ENCODE results near the gene DTNB. TPM values are rescaled to one million over a fixed set of nuclear protein-coding genes. Genes with fewer than 3 reads are reported as not detected.

The DTNB gene
- total and polyA plus RNA-seq, 8 donors, result 10.5 to 70.0 (median 33.7) TPM

DNA sequence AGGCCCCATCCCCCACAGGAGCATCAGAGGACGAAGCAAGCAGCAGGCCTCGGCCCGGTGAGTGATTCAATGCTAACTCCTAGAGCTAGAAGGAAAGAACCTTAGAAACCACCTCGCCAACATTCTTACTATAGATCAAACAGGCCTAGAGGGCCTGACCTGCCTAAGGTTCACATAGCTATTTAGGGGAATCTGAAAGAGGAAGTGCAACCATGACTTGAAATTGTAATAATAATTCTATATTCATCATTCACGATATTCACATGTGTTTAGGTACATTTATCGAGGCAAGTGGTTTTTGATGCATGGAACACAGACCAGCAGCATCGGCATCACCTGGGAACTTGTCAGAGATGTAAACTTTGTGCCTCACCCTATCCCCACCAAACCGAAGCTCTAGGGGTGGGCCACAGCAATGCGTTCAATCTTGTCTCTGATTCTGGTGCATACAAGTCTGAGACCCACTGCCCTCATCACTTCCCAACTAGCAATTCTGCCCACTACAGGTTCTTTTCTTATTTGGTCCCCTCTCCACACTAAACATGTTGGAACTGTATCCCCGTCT, 253.6 kb downstream of the DTNB start:
- Histone ChIP-seq H3K9me3 (no peaks in the 10 kb centered on the region), H3K27ac (peak overlapping the region in 1 of 5 donors; percentile 46), H3K4me3 (no peak overlapping the region), H3K36me3 (peaks cover 0 to 20% (median 3%) of the 10 kb centered on the region in 4 donors), H3K4me1 (peaks cover 0 to 17% (median 4%) of the 10 kb centered on the region in 4 donors), H3K27me3 (no peaks in the 10 kb centered on the region)
- TF ChIP-seq EP300 (IDR thresholded peaks at IDR 0.05) (no peak), POLR2A (IDR thresholded peaks at IDR 0.05) (no peak), POLR2AphosphoS5 (IDR thresholded peaks at IDR 0.05) (no peak)
- TF ChIP-seq, protein P1, sequence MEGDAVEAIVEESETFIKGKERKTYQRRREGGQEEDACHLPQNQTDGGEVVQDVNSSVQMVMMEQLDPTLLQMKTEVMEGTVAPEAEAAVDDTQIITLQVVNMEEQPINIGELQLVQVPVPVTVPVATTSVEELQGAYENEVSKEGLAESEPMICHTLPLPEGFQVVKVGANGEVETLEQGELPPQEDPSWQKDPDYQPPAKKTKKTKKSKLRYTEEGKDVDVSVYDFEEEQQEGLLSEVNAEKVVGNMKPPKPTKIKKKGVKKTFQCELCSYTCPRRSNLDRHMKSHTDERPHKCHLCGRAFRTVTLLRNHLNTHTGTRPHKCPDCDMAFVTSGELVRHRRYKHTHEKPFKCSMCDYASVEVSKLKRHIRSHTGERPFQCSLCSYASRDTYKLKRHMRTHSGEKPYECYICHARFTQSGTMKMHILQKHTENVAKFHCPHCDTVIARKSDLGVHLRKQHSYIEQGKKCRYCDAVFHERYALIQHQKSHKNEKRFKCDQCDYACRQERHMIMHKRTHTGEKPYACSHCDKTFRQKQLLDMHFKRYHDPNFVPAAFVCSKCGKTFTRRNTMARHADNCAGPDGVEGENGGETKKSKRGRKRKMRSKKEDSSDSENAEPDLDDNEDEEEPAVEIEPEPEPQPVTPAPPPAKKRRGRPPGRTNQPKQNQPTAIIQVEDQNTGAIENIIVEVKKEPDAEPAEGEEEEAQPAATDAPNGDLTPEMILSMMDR (IDR thresholded peaks at IDR 0.05), result no peak
- no peak for DNase-seq
- intact Hi-C loops (cut with DNase I; ENCODE audit: low total_unique reads), result no loop called here
- 92 to 98% (median 94%) methylated on average over 10 of the region's 10 CpGs for WGBS, 5 donors

DNA sequence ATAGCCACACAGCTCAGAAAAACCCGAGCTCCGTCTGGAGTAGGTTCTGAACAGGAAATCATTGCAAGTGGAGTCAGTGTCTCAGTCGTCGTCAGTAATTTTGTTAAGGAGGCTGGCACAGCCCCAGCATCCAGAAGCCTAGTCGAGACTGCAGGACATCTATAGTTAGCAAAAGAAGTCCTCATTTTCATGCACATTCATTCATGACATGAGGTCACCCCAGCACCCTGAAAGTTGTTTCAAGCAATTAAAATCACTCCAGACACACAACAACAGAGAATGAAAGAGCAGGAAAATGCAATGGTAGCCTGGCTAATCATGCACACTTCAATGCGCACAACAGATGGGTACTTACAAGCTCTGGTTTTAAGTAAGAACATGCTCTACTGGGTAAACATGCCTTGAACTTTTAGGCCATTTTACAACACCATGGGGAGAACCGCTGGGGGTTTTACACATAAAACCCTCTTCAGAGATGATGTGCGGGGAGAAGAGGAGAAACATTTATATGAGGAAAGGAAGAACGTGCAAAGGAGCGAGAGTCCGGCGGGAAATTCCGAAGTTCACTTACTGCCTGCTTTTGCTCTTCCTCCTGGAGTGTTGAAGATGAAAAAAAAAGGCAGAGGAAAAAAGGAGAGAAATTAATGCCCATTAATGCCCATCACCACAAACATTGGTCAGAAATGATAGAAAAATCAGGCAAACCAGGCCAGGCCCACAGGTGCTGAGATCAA, 254.3 kb downstream of the DTNB start:
- DNase-seq, result peak in 1 of 2 donors; percentile 38
- Histone ChIP-seq H3K9me3 (no peaks in the 10 kb centered on the region), H3K27ac (peak overlapping the region in 1 of 5 donors; percentile 46), H3K4me1 (peaks cover 0 to 17% (median 4%) of the 10 kb centered on the region in 4 donors), H3K27me3 (no peaks in the 10 kb centered on the region), H3K36me3 (peaks cover 0 to 20% (median 3%) of the 10 kb centered on the region in 4 donors), H3K4me3 (no peak overlapping the region)
- WGBS, 5 donors, result 66 to 75% (median 69%) methylated on average over 13 of the region's 13 CpGs
- intact Hi-C loops (cut with DNase I; ENCODE audit: low total_unique reads), result no loop called here
- TF ChIP-seq EP300 (IDR thresholded peaks at IDR 0.05) (no peak), POLR2A (IDR thresholded peaks at IDR 0.05) (no peak), POLR2AphosphoS5 (IDR thresholded peaks at IDR 0.05) (no peak)
- TF ChIP-seq, protein P1 (IDR thresholded peaks at IDR 0.05), result no peak

DNA sequence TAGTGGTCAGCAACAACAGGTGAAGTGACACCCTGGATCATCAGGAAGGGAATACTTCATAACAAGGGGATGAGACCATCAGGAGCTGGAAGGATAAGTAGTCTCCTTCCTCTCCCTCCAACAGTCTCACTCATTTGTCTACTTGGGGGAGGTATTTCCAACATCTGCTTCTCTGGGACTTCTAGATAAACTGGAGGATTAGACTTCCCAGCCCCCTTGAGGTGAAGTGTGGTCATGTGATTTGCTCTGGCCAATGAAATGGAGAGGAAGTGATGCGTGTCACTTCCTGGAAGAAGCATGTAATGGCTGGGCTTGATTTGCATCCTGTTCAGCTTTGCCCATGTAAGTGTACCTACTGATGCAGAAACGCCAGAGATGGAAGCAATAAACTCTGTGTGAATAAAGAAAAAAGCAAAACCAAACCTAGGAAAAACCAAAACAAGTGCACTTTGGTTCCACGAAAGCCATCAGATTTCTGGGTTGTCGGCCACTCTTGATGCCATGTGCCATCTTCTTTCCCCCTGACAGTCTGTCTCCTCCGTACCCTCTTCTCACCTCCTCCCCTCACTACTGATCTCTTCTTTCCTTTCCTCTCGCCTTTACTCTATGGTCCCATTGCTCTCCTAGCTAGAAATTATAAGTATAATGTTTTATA, 255.5 kb downstream of the DTNB start:
- H3K27ac ChIP-seq, result peak overlapping the region in 1 of 5 donors; percentile 26
- peaks cover 0 to 17% (median 4%) of the 10 kb centered on the region in 4 donors for H3K4me1 ChIP-seq
- 95 to 99% (median 98%) methylated on average over 6 of the region's 6 CpGs for WGBS, 5 donors
- H3K4me3 ChIP-seq, result no peak overlapping the region
- no peak for DNase-seq
- H3K27me3 ChIP-seq, result no peaks in the 10 kb centered on the region
- TF ChIP-seq POLR2AphosphoS5 (IDR thresholded peaks at IDR 0.05) (no peak), POLR2A (IDR thresholded peaks at IDR 0.05) (no peak), EP300 (IDR thresholded peaks at IDR 0.05) (no peak)
- TF ChIP-seq, protein P1 (IDR thresholded peaks at IDR 0.05), result no peak
- peaks cover 0 to 20% (median 3%) of the 10 kb centered on the region in 4 donors for H3K36me3 ChIP-seq
- no peaks in the 10 kb centered on the region for H3K9me3 ChIP-seq
- intact Hi-C loops (cut with DNase I; ENCODE audit: low total_unique reads), result no loop called here

DNA sequence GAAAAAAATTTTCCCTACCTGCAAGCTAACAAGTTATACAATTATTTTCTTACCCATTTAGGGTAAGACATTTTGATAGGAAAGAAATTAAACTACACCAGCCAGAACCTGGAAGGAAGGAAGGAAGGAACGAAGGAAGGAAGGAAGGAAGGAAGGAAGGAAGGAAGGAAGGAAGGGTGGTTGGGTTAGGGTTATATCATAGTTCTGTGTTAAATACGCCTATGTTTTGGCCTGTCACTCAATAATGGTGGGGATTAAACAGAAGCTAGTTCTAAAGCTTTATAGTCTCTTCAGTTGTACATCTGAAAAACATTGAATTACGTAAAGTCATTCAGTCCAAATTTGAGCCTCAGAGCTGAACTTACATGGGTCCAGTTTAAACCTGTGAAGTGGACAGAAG, 256.7 kb downstream of the DTNB start:
- Histone ChIP-seq H3K36me3 (peaks cover 0 to 20% (median 3%) of the 10 kb centered on the region in 4 donors), H3K27me3 (no peaks in the 10 kb centered on the region), H3K4me3 (no peak overlapping the region), H3K27ac (no peak overlapping the region), H3K9me3 (no peaks in the 10 kb centered on the region), H3K4me1 (peaks cover 0 to 11% (median 3%) of the 10 kb centered on the region in 4 donors)
- DNase-seq, result no peak
- 77 to 95% (median 92%) methylated on average over 2 to 3 of the region's 3 CpGs for WGBS, 5 donors
- intact Hi-C loops (cut with DNase I; ENCODE audit: low total_unique reads), result no loop called here
- no peak for TF ChIP-seq POLR2A (IDR thresholded peaks at IDR 0.05)
